T47D (cell line): Measurements from ENCODE around the gene CHST6.
"Not testable (repeated sequence)": the region's sequence is repeated elsewhere in the genome, so short reads cannot be mapped to it uniquely, and the experiment has no call there.

Experiments
- DNase-seq, 2 experiments: peaks; one replicate each; pipeline versions ENCODE4 v3.0.0 to v3.0.0-alpha.2; 2011 to 2012; ENCODE audit warnings: low read depth in 1 of 2, low spot score in 1 of 2
- JUND ChIP-seq: IDR thresholded peaks from 2 replicates; pipeline ENCODE4 v1.6.1; 2012; ENCODE audit warnings: low read depth
- in situ Hi-C: cut with HindIII; loops from 2 replicates; pipeline ENCODE4 v1.10.0; 2016; ENCODE audit warnings: low sequenced_read_pairs, low pct_unique_long_range_greater_than_20kb

CHST6 gene

GRCh38 chr16:75477680-75478473, 17.4 kb downstream of the CHST6 start:
- no peak for TF ChIP-seq JUND
- in situ Hi-C loops = no loop called here
- no peak for DNase-seq

DNA sequence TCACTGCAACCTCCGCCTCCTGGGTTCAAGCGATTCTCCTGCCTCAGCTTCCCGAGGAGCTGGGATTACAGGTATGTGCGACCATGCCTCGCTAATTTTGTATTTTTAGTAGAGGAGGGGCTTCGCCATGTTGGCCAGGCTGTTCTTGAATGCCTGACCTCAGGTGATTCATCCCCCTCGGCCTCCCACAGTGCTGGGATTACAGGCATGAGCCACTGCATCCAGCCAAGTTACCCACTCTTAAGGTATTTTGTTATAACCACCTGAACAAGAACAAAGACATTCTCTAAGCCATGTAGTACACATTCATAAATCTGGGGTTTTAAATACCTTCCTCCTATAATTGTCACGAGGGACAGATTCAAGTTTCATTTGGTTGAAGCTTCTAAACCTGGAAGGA, 18.4 kb downstream of the CHST6 start:
- TF ChIP-seq JUND = no peak
- DNase-seq = no peak
- in situ Hi-C loops = no loop called here

GRCh38 chr16:75475420-75475847, 19.8 kb downstream of the CHST6 start:
- no peak for DNase-seq
- no peak for TF ChIP-seq JUND
- in situ Hi-C loops = no loop called here

DNA sequence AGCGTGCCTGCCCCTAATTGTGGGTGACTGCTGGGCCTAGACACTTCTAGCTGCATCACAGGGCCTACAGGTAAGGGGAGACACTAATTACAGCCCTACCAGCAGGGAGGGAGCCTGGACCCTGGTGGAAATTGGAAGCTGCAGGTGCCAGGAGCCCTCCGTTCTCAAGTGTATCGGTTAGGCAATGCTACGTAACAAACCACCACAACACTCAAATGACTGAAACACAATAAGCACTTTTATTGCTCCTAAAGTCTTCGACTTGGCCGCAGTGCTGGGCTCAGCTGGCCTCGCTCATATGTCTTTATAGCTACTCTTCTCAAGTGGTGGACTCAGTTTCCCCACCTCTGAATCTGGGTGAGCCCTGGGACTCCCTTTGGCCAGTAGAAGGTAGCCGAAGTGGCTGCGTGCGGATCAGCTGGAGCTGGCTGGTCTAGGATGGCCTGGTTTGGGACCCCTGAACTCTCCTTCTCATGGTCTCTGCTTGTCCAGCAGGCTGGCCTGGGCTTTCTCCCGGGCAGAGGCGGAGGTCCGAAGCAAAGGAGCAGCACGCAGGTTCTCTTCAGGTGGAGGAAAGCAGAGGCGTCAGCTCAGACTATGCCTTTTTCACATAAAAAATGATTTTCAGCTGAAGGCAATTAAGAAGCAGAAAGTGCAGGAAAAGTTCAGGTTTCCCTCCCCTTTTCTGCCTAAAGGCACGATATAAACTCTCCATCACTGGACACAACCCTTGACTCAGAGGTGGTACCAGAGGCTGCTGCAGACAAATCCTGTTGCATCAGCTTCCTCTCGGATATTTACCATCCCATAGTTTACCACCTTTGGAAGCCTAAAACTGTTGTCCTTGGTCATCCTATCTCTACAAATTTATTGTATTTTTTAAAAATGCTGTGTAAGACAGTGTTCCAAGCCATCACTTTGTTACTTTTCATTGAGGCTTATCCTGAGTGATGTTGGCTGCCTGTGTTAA, 22.0 kb downstream of the CHST6 start:
- TF ChIP-seq JUND = no peak
- in situ Hi-C loops = no loop called here
- DNase-seq = no peak

DNA sequence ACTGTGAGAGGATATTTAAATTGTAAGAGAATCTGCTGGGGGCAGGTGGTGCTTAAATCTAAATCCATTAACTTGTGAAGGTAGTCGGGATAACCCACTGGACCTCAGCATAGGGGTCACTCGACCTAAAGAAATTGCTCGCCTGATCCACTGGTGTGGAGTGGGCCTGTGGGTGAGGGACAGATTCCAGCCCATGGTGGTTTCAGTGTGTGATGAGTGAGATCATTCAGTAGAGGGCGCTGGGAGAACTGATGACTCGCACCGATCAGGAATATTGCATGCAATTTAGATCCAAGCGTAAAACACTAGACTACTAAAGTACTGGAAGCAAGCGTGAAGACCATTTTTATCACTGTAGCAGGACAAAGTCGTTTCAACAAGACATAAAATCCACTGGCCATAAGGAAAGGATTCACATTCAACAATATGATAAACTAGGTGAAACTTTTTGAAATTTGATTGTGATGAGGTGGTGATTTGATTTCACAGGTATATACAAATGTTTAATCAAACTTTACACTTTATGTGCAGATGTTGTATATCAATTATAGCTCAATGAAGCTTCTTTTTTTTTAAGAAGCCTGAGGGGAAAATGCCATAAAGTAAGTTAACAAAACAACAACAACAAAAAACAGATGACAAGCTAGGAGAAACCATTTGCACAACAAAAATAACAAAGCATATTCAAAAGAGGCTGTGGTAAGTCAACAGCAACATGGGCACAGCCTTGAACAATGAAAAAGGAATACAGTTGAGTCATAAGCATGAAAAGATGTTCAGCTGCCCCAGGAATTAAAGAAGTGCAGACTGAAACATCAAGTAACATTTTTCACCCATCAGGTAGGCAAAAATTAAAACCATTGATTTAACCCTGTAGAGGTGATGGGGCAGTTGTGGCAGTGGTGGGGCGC, 23.3 kb downstream of the CHST6 start:
- in situ Hi-C loops = no loop called here
- DNase-seq = peak; percentile 75 to 82
- TF ChIP-seq JUND = no peak

- no peak for DNase-seq
- in situ Hi-C loops = no loop called here
- TF ChIP-seq JUND = no peak
These were observed 28.5 kb downstream of the CHST6 start for GRCh38 chr16:75466760-75467159.

GRCh38 chr16:75464122-75464918, 30.9 kb downstream of the CHST6 start, which contains the start of gene TMEM170A:
TMEM170A (minus strand) TSS chr16:75464689; CDS start chr16:75464600, 89 bp downstream.
- DNase-seq = peak; percentile 93 to 99
- in situ Hi-C loops = no loop called here
- no peak for TF ChIP-seq JUND

DNA sequence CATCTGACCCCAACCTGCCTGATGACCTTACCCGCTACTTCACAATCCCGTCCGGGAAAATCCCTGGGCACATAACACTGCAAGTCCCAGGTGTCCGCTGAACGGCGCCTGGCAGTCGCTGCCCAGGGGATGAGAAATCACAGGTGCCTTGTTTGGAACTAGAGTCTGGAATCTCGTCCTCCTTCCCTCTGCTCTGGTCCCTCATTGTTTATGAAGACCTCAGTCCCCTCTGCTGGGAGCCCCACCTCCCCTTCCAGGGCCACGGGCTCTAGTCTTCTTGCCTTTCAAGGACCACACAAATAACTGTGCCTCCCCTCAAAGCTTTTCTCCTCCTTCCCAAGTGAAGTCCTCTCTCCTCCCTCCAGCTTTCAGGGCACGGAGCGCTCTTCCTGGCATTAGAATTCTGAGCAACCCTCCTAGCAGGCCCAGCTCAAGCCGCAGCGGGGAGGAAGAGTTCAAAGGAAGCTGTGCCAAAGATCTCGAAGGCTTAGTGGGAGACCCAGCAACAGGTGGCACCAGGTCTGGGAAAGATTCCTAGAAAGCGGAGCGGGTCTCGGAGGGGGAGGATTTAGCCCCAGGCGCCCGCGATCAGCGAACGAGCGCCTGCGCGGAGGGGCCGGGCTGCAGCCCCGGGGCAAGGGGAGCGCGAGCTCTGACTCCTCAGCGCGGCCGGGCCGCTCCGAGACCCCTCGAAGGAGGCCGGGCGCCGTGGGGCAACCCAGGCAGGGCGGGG, 31.7 kb downstream of the CHST6 start:
- in situ Hi-C loops = not testable (repeated sequence)
- peak in 1 of 2 experiments; percentile 44 for DNase-seq

GRCh38 chr16:75462806-75463205, 32.4 kb downstream of the CHST6 start:
- no peak for DNase-seq
- in situ Hi-C loops = no loop called here
- no peak for TF ChIP-seq JUND

- no peak for TF ChIP-seq JUND
- in situ Hi-C loops = no loop called here
- no peak for DNase-seq
These were observed 33.7 kb downstream of the CHST6 start for GRCh38 chr16:75461575-75461974.

- in situ Hi-C loops = no loop called here
- DNase-seq = no peak
- no peak for TF ChIP-seq JUND
These were observed 34.8 kb downstream of the CHST6 start for GRCh38 chr16:75460446-75460845.
